HS-27A (cell line): ENCODE measurements around the gene NGEF.
"Not testable (repeated sequence)": the region's sequence is repeated elsewhere in the genome, so short reads cannot be mapped to it uniquely, and the experiment has no call there.

Experiments used
- DNase-seq: peaks from one replicate; pipeline ENCODE4 v3.0.0-alpha.2; 2012; ENCODE audit warnings: low read depth, missing footprints

Gene NGEF

DNA sequence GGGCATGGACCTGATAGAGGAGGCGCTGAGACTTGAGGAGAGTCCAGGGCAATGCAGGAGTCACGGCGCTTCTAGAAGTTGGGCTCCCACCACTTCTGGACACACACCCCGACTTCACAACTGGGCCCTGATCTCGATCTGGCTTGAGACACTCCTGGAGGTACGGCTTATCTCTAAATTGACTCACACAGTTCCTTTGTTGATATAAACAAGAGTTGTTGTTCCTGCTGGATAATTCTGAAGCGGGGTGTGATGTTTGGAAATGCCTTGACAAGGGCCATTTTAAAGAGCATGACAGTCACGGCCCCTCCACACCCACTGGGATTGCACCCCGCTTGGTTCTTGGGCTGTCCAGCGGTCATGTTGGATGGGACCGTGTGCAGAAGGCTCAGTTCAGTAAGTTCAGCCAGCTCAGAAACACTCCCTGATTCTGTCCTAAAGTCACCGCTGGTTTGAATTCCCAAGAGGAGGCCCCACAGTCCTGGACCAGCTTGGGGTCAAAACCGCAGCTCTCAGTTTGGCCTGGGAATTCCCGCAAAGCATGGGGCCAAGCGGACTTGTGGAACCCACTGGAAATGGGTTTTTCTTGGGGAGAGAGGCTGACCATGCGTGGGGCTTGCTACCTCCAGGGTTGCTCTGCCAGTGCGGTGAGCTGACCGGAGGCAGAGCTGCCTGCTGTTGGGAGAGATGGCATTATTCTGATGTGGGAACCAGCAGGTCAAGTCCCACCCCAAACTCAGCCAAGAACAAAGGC is 10.1 kb upstream of the NGEF start:
- no peak for DNase-seq

- no peak for DNase-seq
Observed at GRCh38 chr2:233022561-233022960, 9.5 kb upstream of the NGEF start.

GRCh38 chr2:233021771-233022170 is 8.7 kb upstream of the NGEF start:
- DNase-seq: no peak

DNA sequence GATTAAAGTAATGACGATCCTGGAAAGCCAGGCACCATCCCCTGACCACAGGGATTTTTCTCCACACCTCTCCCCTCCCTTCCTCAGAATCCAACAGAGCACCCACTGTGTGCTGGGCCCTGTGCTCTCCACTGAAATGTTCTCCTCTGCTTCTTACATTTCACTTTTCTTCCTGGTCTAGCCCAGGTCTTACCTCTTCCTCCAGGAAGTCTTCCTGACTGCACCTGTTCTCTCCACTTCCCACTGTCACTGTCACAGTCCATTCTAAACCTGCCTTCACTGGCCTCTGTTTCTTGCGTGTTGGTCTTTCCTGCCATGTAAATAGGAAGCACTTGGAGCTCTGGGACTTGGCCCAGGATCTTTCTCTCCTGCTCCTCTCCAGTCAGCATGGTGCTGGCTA is 7.4 kb upstream of the NGEF start:
- DNase-seq: no peak

- not testable (repeated sequence) for DNase-seq
Observed at GRCh38 chr2:233019610-233020009, 6.6 kb upstream of the NGEF start.

DNA sequence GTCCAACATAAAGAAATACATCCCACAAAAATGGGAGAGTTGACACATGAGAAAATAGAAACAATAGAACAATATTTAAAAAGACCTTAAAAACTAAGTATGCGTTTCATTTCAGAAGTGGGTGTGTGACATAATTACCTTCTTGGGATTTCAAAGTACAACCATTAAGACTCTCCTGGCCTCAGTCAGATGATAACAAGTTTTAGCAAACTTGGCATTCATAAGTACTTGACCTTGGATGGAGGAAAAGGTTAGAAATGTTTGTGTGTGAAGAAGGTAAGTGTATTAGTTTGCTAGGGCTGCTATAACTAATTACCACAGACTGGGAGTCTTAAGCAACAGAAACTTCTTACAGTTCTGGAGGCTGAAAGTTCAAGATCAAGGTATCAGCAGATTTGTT is 4.9 kb upstream of the NGEF start:
- DNase-seq: no peak

DNA sequence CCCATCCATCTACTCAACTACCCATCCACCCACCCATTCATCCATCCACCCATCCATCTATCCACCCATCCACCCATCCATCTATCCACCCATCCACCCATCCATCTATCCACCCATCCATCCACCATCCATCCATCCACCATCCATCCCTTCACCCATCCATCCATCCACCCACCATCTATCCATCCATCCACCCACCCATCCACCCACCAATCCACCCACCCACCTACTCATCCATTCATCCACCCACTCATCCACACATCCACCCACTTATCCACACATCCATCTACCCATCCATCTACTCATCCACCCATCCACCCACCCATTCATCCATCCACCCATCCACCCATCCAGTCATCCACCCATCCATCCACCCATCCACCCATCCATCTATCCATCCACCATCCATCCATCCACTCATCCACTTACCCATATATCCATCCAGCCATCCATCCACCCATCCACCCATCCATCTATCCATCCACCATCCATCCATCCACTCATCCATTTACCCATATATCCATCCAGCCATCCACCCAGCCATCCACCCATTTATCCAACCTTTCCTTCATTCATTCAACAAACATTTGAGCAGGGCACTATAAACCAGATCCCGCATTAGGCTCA is 2.1 kb upstream of the NGEF start:
- DNase-seq: no peak

GRCh38 chr2:233013650-233014049 is 594 bp upstream of the NGEF start:
- no peak for DNase-seq

GRCh38 chr2:233012301-233012971 is 620 bp downstream of the NGEF start:
- no peak for DNase-seq

DNA sequence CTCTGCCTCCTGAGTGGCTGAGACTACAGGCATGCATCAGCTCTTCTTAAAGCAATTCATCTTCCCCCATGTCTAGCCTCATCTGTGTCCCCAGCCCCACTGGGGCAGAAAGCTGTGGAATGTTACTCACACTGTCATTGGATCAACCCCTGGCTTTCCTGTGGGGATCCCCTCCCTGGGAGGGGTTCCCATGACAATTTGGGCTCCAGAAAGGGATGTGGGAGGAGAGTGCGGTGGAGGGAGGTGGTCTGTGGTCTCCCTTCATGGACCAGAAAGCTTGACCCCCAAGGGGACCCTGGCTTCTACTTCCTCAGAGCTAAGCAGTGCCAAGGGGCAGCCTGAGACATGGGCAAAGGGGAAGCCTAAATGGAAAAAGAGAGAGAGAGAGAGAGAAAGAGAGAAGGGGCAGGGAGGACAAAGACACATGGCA is 1.3 kb downstream of the NGEF start:
- DNase-seq: no peak

- DNase-seq: no peak
Observed at GRCh38 chr2:233011268-233011650, 1.8 kb downstream of the NGEF start.

DNA sequence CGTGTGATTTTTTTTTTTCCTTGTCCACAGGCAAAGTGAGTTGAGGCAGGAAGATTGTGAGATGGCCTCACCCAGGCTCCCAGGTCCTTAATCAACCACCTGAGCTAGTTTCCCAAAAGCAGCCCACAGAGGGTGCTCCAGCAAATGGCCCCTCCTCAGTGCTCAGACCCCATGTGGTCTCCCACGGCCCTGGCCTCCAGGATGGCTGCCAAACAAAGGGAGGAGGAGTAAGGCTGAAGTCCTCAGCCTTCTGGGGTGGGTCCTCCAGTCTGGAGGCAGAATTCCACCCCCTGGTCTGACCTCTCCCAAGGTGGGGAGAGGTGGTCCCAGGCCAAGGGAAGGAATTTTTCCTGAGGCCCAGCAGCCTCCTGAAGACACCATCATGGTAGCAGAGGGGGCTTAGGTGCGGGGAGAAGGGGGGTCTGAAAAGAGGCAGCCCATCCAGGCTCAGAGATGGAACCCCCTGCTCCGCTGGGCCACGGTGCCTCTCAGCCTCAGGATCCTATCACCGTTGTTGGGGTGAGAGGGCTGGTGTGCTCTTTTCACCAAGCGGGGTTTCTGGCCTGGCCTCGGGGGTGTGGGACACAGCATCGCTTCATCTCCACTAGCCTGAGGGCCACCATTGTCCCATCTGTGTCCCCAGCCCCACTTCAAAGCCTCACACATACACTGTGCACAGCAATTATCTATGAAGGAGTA is 2.3 kb downstream of the NGEF start:
- DNase-seq: no peak

- no peak for DNase-seq
Observed at GRCh38 chr2:233009661-233010060, 3.4 kb downstream of the NGEF start.

DNA sequence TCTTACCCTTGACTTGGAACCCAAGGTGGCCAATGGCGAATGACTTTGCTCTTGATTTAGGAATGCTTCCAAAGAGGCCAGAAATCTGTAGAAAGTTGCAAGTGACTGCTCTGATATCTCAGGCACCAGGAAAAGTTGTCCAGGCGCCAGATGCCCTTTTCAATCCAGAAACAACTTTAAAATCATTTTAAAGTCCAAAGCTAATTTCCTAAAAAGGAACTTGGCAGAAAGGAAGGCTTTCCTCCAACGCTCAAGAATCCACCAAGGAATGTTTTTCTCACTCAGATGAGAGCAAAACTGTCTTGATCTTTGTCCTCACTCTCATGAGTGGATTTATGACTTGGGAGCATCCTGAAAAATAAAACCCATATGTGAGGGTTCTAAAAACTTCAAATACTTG is 5.3 kb downstream of the NGEF start:
- DNase-seq: no peak

DNA sequence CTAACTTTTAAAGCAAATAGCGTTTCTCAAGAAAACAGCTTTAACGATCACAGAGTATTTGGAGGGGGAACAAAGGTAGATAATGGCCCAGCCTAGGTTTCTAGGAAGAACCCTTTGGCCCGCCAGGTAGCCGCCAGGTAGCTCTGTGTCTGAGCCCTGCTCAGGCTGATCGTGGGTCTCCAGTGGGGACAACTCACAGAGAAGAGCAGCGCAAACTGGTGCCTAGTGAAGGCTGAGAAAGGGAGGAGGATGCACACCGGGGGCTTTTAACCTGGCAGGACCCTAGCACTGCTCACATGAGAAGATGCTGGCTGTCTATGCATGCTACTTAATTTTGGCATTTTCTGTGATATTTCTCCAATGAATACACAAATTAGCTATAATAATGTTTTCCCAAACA is 5.8 kb downstream of the NGEF start:
- no peak for DNase-seq

DNA sequence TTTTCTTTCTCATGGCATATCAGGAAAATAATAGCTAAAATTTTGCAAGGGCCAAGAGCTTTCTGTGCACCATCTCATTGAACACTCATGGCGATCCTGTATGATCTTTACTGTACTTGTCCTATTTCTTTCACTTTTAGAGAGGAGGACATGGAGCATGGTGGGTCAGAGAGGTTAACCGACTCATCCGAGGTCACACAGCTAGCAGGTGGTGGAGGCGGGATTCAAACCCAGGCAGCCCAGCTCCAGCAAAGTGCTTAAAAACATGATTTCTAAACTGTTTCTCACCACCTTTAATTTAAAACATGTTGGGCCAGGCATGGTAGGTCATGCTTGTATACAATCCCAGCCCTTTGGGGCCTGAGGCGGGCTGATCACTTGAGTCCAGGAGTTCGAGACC is 6.4 kb downstream of the NGEF start:
- no peak for DNase-seq

DNA sequence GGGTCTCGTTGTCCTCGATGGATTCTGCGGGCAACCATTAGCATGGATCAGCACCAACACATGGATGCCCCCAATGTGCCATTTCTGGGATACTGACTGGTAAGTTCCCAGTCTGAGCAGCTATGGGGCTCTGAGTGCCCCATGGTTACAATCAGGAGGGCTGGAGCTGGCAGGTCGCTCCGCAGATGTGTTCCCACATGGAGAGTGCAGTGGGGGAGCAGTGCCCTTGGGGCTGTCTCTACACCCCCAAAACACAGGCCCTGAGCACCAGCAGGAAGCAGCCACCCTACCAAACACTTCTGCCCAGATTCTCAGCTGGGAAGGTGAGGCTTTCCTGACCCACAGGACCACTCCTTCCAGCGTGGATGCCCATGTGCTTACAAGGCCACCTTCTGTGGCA is 8.0 kb downstream of the NGEF start:
- DNase-seq: no peak

DNA sequence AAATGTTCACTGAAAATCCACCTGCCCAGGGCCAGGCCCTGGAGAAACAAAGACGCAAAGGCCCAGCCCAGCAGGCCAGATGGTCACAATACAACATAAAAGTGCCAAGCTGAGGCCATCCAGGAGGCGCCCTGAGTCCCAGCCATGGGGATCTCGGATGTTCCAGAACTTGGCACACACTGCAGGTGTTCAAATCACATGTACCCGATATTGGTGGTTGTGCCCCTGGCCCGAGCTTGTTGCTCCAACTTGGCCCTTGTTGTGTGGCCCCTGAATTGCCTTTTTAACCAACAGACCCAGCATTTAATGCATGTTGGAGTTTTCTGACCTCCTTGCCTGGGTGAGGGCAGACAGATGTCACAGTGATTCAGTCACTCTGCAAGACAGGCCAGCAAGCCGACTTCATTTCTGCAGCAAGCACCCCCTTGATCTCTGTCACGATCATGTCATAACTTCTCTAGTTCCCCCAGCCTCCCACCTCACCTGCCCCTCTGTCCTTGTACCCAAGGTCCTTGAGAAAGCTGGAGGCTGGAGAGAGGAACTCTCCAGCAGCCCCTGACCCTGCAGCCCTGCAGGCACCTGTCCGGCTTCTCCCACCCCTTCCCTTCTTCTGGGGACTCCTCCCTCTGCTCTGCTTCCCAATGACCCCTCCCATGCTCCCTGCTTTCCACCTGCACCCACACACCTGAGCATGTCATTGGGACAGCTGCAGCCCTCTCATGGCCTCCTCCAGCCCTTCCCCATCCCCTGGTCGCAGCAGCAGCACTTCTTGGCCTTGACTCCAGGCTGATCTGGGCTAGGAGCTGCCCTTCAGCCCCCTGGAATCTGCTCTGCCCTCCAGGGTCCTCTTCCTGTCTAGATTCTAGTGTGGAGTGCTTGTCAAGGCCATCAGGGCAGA is 9.1 kb downstream of the NGEF start:
- DNase-seq: no peak

DNA sequence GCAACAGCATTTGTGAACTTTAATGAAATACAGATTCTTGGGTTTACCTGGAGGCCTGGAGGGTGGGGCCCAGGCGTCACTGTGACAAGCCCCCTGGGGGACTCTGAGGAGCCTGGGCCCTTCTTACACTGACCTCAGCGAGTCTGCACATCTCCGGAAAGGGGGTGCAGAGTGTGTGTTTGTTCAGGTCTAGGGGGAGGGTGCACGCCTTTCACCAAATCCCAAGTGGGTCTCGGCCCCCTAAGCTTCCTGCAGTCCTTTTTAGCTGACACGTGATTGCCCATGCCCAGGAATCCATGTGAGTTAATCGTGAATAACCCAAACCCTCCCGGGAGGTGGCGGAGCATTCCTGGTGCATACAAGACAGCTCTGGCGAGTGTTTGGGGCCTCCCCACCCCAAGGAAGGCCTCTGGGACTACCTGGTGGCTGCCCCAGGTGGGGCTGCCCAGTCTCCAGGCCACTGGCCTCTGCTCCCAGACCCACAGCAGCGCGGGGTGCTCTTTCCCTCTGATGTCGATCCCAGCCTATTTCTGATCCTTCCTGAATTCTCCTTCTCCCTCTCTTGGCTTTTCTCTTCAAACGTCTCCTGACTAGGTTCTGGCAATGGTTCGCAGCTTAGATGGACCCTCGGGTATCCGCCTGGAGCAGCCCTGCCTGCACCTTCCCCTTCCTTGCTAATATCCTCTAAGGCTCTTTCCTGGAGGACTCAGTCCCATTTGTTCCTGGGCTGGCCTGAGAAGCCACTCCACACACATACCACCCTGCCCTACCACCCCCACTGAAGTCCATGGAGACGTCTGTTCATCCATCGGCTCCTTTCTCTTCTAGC is 10.0 kb downstream of the NGEF start:
- no peak for DNase-seq

DNA sequence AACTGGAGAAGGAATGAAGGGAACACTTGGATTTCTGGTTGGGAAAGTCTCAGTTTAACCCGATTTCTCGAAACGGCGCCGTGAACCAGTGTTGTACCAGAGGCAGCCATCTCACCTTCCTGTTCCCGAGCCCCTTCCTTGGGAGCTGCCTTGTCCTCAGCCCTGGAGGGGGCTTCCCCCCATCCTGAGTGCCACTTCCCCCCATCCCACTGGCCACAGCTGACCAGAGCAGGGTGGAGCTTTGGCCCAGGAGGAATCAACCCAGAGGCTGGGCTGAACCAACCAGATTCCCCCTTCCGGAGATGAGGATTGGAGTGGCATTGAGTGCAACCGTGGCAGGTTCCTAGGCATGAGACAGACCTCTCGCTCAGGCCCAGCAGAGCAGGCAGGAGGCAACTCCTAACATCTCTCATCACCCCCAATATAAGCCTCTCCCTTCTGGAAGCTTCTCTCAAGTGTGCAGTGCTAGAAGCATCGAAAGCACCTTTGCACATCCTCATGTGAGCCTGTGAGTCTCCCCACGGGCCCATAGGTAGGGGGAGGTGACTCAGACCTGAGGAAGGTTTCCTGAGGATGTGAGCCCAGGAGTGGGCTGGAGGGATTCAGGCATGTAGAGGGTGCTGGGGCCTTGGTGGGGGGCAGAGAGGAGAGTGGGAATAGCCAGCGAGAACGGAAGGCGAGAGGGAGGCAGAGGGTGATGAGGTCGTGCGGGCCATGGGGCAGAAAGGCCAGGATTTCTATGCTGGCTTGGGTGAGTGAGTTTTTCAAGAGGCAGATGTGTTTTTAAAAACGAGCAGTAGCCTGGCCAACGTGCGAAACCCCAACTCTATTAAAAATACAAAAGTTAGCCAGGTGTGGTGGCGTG is 11.9 kb downstream of the NGEF start:
- no peak for DNase-seq
